Testis (tissue), 3 donors: Measurements from ENCODE around the gene CHMP1A. TPM values are rescaled to one million over a fixed set of nuclear protein-coding genes. Genes with fewer than 3 reads are reported as not detected.

ENCODE experiments used
- DNase-seq: peaks from one replicate; pipeline ENCODE4 v3.0.0-alpha.2; 2019
- H3K27ac ChIP-seq, 2 donors: fragments of 200-600 bp; sonication (generic); one replicate each; pipeline ENCODE4 v1.5.1; 2019
- H3K27me3 ChIP-seq: fragments of 200-600 bp; sonication (generic); one replicate; pipeline ENCODE4 v1.5.1; 2019
- H3K36me3 ChIP-seq: fragments of 200-600 bp; sonication (generic); one replicate; pipeline ENCODE4 v1.5.1; 2017; ENCODE audit warnings: low read depth; ENCODE audit errors: missing control alignments
- H3K4me1 ChIP-seq: fragments of 200-600 bp; sonication (generic); one replicate; pipeline ENCODE4 v1.5.1; 2019
- H3K4me3 ChIP-seq, 2 donors: fragments of 200-600 bp; sonication (generic); one replicate each; pipeline ENCODE4 v1.5.1; 2017 to 2019
- H3K9me3 ChIP-seq: fragments of 200-600 bp; sonication (generic); one replicate; pipeline ENCODE4 v1.5.1; 2017
- CTCF ChIP-seq, 3 experiments: fragments of 450-650 bp in 2 of 3; fragments of 200-600 bp in 1 of 3; sonication (generic) in 1 of 3; IDR thresholded peaks; one replicate each; pipeline ENCODE4 v1.5.1; 2016 to 2019; ENCODE audit warnings: antibody characterized with exemption in 3 of 3, mild to moderate bottlenecking in 2 of 3, moderate library complexity in 1 of 3
- POLR2A ChIP-seq: fragments of 450-650 bp; IDR thresholded peaks from one replicate; pipeline ENCODE4 v1.6.1; 2017; ENCODE audit warnings: antibody characterized with exemption, mild to moderate bottlenecking, moderate library complexity
- WGBS, 2 donors: methylation state at CpG; one replicate each; pipeline ENCODE4 v1.1.5; 2018; 5-methylcytosine and 5-hydroxymethylcytosine counted together
- intact Hi-C: fragments of 100-400 bp; cut with DNase I; formaldehyde crosslinking; loops from one replicate; pipeline ENCODE4 v1.15.1; 2023; ENCODE audit warnings: low total_unique reads
- polyA plus RNA-seq: library from polyadenylated mRNA; stranded (reverse); fragments of 350-450 nt; fragmentation: Illumina TruSeq; extraction: RNeasy Lipid Tissue Mini Kit (QIAGEN cat#74804); gene quantifications from one replicate; pipeline ENCODE4 v1.2.3, GENCODE V29; 2014; ENCODE audit warnings: low read depth, low replicate concordance; ENCODE audit not compliant: insufficient read depth
- total RNA-seq, 2 donors: library from RNA; depleted of rRNA; stranded (reverse); fragments of >200 nt; gene quantifications; one replicate each; pipeline ENCODE4 v1.2.3, GENCODE V29; 2016

Gene CHMP1A
- total and polyA plus RNA-seq, 3 donors from 2014 or later, result 90.0 to 123 (median 106) TPM

DNA sequence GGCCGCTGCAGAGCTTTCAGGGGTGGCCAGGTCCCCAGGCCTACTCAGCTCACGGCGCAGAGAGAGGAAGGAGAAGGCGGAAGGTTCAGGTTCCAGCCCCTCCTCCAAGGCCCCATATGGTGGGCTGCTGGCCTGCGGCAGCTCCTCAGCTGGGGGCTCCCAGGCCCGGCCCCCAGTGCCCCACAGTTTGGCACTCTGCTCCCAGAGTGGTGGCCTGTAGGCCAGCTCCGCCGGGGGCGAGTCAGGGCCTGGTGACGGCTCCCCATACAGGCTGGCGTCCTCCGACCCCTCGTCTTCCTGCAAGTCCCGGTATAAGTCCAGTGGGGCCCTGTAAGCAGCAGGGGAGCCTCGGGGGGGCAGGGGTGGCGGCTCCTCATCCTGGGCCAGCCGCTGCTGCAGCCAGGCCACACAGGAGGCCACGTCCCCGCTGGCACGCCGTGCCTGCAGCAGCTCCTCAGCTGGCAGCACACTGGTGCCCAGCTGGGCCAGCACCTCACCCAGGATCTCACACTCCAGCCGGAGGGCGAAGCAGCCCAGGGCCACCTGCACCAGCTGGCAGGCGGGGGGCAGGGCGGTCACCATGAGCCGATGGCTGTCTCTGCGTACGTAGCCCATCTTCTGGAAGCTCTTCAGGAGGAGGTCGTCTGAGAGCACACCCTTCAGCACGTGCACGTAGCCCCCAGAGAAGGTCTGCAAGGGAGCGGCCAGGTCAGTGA lies 40.3 kb upstream of the CHMP1A start:
- no peak overlapping the region for H3K4me3 ChIP-seq
- no peak overlapping the region for H3K27ac ChIP-seq
- TF ChIP-seq POLR2A, result no peak
- TF ChIP-seq CTCF (IDR thresholded peaks at IDR 0.05), result no peak
- H3K9me3 ChIP-seq, result no peaks in the 10 kb centered on the region
- WGBS, 2 donors, result 87 to 89% methylated on average over 10 to 27 of the region's 32 CpGs
- intact Hi-C loops, result no loop called here
- peaks cover 13% of the 10 kb centered on the region for H3K4me1 ChIP-seq
- no peaks in the 10 kb centered on the region for H3K36me3 ChIP-seq
- no peaks in the 10 kb centered on the region for H3K27me3 ChIP-seq
- DNase-seq, result no peak

- H3K36me3 ChIP-seq, result no peaks in the 10 kb centered on the region
- intact Hi-C loops, result no loop called here
- WGBS, 2 donors, result 88 to 90% methylated on average over 3 to 19 of the region's 19 CpGs
- no peak overlapping the region for H3K4me3 ChIP-seq
- H3K27me3 ChIP-seq, result no peaks in the 10 kb centered on the region
- no peak overlapping the region for H3K27ac ChIP-seq
- DNase-seq, result no peak
- H3K4me1 ChIP-seq, result peaks cover 13% of the 10 kb centered on the region
- no peaks in the 10 kb centered on the region for H3K9me3 ChIP-seq
- no peak for TF ChIP-seq CTCF (IDR thresholded peaks at IDR 0.05)
- TF ChIP-seq POLR2A, result no peak
Observed at GRCh38 chr16:89697161-89697615, 39.7 kb upstream of the CHMP1A start.

GRCh38 chr16:89696670-89697128 lies 39.2 kb upstream of the CHMP1A start:
- Histone ChIP-seq H3K4me1 (peaks cover 13% of the 10 kb centered on the region), H3K36me3 (no peaks in the 10 kb centered on the region), H3K27ac (no peak overlapping the region), H3K9me3 (no peaks in the 10 kb centered on the region), H3K4me3 (no peak overlapping the region), H3K27me3 (no peaks in the 10 kb centered on the region)
- TF ChIP-seq POLR2A (no peak), CTCF (IDR thresholded peaks at IDR 0.05) (no peak)
- intact Hi-C loops, result no loop called here
- DNase-seq, result no peak
- 83% methylated on average over 18 of the region's 18 CpGs; no CpG with 5 or more reads in 1 of the 2 donors for WGBS, 2 donors

DNA sequence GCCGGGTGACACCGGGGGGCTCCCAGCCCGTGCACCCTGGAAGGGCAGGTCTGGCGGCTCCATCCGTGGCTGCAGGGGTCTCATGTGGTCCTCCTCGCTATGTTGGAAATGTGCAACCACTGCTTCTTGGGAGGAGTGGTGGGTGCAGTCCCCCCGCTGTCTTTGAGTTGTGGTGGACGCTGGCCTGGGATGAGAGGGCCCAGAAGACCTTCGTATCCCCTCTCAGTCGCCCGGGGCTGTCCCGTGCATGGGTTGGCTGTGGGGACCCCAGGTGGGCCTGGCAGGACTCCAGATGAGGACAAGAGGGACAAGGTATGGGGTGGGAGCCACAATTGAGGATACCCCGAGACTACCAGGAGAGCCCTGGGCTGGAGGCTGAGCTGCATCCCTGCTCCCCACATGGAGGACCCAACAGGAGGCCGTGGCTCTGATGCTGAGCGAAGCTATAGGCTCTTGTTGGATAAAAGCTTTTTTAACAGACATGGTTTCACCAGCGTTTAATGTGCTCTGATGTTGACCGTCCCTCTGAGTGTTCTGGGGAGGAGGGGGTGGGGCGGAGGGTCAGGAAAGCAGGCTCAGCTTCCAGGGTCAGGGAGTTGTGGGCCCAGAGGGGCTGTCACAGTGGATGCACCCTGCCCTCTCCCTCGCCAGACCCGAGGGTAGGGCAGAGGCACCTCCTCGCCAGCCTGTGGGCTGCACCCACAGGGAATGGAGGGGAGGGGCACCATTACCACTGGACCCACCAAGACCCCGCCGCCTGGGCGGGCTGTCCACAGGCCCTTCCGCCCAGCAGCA lies 38.6 kb upstream of the CHMP1A start:
- no peak for DNase-seq
- WGBS, 2 donors, result 86 to 89% methylated on average over 18 to 25 of the region's 25 CpGs
- intact Hi-C loops, result no loop called here
- H3K4me1 ChIP-seq, result peaks cover 12% of the 10 kb centered on the region
- H3K27ac ChIP-seq, result no peak overlapping the region
- H3K27me3 ChIP-seq, result no peaks in the 10 kb centered on the region
- TF ChIP-seq CTCF (IDR thresholded peaks at IDR 0.05) (no peak), POLR2A (no peak)
- H3K9me3 ChIP-seq, result no peaks in the 10 kb centered on the region
- no peaks in the 10 kb centered on the region for H3K36me3 ChIP-seq
- H3K4me3 ChIP-seq, result no peak overlapping the region
